NCI-H446 (cell line): ENCODE results near the gene EXOC3L4.
"Not testable (repeated sequence)": the region's sequence is repeated elsewhere in the genome, so short reads cannot be mapped to it uniquely, and the experiment has no call there.

ENCODE experiments used
- DNase-seq, 2 experiments: peaks; one replicate each; lab custom pipeline; 2025; lab: John Stamatoyannopoulos, UW

EXOC3L4 gene

GRCh38 chr14:103151270-103151945 is 56.9 kb downstream of the EXOC3L4 start:
- no peak for DNase-seq

GRCh38 chr14:103155010-103155409 is 60.5 kb downstream of the EXOC3L4 start:
- no peak for DNase-seq

GRCh38 chr14:103155416-103155815 is 60.9 kb downstream of the EXOC3L4 start:
- not testable (repeated sequence) for DNase-seq

- no peak for DNase-seq
Measured at GRCh38 chr14:103155826-103156394, 61.4 kb downstream of the EXOC3L4 start.

- no peak for DNase-seq
Measured at GRCh38 chr14:103156651-103157378, 62.3 kb downstream of the EXOC3L4 start.

GRCh38 chr14:103157969-103158368 is 63.4 kb downstream of the EXOC3L4 start:
- DNase-seq = no peak

GRCh38 chr14:103158688-103159087 is 64.2 kb downstream of the EXOC3L4 start:
- no peak for DNase-seq
